HG03039 (cell line): Measurements from ENCODE around the gene TNIP3.

ENCODE experiments used
- ATAC-seq: cut with Tn5 transposase; IDR thresholded peaks from one replicate; pipeline ENCODE4 v1.9.1; 2021; ENCODE audit warnings: mild to moderate bottlenecking, moderate library complexity; ENCODE audit not compliant: unreplicated experiment

The TNIP3 gene

DNA sequence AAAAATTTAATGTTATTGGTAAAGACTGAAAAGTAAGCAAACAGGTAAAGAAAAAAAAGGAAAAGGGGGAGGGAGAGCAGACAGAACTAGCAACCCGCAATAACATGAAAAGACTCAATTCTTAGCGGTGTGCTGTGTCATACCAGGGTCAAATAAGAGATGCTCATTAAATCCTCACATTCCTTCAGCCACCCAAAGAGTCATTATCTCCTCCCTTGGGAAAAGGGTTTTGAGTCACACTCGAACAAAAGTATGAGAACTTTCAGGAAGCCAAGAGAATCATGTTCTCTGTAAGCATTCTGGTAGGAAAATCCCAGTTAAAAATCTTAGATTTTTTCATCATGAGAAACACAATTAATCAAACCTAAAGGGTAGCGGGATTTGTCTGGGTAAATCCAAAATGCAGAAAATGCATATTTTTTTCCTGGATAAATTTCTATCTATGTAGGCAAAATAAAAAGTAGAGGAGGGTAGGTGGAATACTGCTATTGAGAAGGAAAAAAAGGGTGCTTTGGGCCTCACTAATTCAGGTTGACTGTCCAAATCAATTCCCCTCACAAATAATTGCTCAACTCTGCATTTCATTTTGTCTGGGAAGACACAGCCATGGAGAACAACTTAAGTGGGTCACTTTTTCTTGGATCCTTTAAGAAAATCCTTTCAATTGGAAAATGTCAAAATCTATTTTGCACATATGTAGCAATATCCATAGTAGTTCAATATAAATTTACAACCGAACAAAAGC lies 23.2 kb downstream of the TNIP3 start:
- no peak for ATAC-seq

DNA sequence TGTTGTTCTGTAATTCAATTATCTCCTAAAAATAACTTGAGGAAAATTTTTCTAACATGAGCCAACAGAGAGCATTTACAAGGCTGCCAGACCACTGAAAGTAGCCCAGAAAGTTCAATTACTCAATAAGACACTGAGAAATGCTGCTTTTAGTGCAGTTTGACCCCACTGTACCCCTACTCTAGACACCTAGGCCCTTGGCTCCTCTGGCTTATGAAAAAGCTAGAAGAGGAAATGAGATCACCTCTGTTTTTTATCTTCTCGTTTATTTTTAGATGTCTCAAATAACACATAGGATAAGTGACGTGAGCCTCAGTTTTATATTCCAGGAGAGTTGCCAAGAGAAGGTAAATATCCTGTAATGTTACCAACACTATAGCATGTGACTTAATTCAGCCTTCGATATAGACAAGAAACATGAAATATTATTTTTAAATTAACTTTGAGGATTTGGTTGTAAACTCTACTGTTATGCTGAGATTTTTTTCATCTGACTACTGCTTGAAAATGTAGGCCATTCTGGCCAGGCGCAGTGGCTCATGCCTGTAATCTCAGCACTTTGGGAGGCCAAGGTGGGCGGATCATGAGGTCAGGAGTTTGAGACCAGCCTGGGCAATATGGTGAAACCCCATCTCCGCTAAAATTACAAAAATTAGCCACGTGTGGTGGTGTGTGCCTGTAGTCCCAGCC lies 24.4 kb downstream of the TNIP3 start:
- peak; percentile 68 for ATAC-seq

DNA sequence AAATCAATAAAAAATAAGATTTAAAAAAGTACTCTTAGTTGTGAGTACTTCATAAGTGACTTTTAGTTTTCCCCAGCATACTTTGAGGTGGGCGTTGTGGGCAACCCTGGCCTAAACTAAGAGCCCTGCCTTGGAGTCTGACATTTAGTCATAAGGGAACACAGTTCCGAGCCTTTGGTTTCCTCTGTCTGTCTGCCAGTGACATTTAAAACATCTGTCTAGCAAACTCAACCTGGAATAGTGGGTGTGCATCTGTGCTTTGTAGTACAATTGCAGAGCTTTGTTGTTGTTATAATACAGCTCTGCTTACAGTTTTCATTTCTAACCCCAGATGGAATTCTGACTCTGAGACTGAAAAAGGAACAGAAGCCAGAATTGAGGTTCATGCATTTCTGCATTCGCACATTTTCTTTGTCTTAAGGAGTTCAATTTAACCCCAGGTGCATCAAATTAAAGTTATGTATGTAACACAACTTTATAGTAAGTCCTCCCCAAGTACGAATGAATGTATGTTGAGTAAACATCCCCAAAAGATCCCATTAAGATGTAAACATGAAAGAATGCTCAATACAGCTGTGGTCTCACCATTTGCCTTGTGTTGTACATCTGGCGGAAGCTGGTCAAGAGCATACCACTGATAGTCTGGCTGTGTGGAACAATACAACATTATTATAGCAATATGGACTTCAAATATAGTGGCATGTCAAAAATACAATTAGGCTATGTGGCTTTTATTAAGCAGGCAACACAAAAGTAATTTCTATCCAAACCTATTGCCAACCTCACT lies 25.9 kb downstream of the TNIP3 start:
- peak; percentile 52 for ATAC-seq

DNA sequence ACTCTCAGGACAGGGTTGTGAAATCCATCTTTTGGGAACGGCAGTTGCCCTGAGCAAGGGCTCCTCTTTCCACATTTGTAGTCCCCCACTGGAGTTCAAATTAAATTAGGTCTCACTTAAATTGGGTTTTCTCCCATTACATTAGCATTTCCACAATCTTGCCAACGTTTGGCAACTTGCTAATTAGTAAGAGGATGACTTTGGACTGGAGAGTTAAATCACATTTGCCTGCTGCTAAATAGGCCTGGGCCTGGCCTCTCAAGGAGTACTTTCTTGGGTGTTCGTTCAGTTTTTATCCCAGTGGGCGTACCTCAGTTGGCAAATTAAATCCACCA lies 33.8 kb downstream of the TNIP3 start:
- ATAC-seq = no peak

DNA sequence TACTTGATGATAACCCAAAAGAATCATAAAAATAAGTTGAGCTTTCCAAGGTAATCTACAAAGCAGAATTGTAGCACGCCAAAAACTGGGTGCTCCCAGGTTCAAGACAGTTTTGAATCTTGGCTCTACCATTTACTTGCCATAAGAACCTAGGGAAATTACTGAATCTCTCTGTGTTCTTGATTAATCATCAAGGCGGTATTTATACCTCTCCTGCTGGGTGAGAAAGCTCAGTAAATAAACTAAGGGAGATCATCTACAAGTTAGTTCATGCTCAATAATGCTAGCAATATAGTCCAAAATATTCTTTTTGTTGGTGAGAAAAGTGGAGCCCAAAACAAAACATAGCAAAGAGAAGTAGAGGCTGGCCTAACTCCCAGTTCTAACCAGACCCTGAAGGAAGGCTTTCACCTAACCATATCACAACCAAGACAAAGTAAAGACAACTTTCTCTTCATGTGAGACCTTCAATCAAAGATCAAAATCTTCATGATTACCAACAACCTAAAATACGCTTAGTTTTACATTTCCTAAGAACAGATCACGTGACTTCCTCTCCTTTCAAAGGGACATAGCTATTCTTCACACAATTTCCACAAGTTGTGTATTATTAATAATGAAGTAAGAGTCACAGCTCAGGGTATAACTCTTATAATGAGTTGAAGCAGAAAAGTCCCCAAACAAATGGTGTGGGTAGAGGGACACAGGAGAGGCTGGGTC lies 34.4 kb downstream of the TNIP3 start:
- no peak for ATAC-seq

DNA sequence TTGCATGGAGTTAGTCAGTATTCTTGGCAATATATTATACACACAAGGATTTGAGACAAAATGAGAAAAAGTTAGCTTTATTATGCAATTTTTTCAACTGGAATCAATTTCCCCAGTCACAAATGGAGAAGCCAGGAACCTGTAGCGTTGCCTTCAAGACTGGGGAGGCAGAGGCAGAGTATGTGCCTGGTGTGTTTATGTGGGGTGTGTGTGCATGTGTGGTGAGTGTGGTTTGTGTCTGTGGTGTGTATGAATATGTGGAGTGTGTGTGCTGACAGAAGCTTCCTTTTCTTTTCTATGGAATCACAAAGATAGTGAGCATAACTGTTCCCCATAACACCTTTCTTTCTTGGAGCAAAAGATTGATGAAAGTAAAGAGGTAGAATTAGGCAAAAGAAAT lies 37.0 kb downstream of the TNIP3 start:
- no peak for ATAC-seq

DNA sequence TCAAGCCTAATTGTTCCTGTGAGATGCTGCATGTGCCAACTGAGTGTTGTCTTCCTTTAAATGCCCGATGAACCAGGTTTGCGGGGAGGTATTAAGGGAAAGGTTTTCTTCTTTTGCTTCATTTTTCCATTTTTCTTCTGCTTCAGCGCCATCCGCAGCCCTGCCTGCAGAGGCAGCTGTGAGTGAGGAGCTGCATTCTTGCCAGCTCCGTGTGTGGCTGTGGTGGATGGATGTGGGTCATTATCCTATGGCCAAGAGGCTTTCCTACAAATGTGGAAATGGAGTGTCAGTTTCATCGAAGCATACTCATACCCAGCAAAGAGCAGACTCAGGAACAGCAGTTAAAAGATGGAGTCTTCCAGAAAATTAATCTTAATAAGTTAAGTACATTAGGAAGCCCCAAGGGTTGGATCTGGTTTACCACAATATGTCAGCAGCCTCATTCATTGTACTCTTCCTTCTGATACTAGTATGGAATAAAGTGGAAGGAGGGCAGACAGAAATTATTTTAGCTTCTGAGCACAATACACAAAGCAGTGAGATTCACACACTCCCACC lies 37.6 kb downstream of the TNIP3 start:
- ATAC-seq = no peak

DNA sequence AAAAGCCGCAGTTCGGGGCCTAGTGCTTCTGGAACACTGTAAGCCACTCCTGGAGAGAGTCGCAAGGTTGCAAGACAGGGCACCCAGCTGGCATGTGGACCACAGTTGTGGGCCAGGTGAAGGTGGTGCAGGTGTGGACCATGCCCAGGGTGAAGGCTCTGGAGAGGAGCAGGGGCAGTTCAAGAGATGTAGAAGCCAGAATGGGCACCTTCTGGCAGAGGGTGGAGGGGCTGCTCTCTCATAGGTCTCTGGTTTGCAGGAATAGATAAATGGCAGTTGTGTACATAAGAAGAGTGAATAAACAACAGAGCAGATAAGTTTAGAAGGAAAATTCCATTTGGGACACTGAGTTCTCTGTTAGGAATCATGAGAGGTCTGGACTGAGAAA lies 38.6 kb downstream of the TNIP3 start:
- no peak for ATAC-seq

DNA sequence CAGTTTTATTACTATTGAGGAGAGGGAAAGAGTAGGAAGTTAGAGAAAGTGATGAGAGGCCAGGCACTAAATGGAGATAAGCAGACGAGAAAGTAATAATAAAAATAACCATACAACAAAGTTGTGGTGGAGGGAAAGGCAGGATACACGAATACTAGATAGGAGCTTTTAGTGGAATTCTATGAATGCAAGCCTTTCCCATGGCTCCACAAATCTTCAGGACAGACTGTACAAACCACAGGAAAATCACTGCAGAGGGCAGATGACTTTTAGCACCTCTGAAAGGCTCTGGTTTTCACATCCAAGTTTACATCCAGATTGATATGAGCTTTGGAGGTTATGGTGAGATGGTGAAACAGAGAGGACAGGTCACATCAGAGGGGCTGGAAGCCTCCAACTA lies 41.5 kb downstream of the TNIP3 start:
- ATAC-seq = no peak

DNA sequence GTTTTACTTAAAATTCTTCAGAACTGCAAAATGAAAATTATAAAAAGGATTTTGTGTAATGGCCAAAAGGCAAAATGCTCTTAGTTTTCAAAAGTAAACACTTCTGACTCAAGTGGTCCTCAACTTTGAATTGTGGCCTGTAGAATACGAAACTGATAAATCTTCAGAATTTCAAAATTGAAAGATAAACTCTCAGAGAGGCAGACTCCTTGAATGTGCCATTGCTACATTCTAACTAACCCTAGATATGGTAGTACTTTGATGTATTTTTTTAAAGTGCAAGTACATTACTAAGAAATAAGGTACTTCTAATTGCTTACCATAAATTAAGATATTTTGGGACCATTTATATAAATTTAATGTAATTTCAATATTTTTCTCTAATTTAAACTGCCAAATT lies 44.4 kb downstream of the TNIP3 start:
- ATAC-seq = no peak

DNA sequence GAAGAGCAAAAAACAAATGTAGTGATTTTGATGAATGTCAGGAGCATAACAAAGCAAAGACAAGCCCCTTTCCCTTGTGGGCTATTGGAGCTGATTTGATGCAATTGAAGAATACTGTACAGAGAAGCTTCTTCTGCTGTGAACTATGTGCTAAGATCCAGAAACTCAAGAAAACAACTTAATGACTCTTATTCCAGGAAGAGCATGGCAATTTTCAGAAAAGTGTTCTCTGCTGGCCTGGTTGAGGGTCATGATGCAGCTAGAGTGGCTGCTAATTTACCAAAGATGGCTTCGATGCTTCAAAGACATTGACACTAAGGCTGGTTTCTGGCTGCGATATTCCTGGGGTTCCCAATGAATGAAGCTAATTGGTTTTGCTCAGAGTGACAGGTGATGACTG lies 45.8 kb downstream of the TNIP3 start:
- ATAC-seq = no peak

DNA sequence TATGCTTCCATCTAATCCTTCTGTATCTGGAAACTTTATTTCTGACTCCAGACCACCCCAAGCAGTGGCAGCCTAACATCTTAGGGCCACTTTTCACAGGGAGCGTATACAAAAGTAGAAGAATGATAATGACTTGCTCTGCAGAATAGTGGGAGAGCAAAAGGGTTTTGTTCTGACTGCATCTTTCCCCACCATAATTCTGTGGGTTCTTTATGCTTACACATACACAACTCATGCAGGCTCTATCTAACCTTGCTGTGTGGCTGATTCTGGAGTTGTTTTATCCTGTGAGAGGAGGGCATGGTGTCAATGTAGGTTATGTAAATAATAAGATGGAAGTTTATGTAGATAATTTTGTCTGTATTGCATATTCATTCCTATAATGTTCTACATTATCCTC lies 49.4 kb downstream of the TNIP3 start:
- no peak for ATAC-seq

DNA sequence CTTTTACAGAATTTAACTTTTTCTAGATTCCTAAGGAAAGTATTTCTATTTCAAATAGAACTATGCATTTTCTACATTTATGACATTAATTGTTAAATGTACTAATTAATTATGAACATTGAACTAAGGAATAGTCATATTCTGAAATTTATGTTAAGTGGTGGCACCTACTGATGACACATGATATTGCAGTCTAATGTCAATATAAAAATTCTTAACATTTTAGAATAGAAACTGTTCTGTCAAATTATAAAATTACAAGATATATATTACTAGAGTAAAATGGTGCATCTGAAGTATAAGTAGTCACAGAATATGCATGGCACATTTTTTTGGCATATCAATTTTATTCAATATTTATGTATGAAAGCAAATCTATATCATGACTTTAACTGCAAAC lies 51.6 kb downstream of the TNIP3 start:
- no peak for ATAC-seq

DNA sequence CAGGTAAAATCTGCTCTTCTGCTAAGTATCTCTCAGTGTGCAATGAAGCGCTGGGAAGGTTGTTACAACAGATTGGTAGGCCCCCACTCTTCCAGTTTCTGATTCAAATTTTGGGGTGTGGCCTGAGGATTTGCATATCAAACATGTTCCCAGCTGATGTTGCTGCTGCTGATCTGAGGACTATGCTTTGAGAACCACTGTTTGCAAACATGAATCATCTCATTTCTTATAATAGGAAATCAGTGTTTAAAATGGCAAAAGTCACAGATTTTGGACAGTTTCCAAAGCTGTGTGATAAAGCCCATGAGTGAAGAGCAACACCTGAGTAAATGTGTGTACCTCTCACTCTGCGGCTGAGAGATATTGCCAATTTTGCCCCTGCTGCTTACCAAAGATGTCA lies 55.6 kb downstream of the TNIP3 start:
- no peak for ATAC-seq

DNA sequence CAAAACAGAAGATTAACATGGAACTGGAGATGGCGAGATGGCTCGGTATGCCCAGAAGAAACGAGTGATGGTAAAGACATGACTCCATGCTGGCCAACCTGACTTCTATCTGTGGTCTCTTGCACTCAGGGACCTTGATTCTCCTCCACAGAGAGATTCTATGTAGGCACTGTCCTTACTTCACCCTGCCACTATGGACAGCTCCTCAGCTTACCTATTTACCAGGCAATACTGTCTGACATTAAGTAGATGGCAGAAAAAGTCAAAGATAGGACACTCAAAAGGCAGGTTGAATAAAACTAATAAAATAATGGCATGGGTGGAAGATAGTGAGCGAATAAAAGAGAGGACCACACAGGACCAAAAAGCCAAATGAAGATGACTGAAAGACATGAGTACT lies 56.6 kb downstream of the TNIP3 start:
- ATAC-seq = no peak

DNA sequence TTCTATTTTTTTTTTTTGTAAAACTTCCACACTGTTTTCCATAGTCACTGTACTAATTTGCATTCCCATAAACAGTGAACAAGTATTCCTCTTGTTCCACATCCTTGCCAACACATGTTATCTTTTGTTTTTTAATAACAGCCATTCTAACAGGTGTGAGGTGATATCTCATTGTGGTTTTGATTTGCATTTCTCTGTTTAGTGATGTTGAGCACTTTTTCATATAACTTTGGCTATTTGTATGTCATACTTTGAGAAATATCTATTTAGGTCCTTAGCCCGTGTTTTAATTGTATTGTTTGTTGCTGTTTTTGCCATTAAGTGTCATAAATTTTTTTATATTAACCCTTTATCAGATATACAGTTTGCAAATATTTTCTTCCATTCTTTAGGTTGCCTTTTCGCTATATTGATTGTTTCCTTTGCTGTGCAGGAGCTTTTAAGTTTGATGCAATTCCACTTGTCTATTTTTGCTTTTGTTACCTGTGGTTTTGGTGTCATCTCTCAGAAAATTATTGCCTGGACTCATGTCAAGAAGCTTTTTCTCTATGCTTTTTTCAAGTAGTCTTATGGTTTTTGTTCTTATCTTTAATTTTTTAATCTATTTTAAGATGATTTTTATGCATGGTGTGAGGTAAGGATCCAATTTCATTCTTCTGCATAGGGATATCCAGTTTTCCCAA lies 63.9 kb downstream of the TNIP3 start:
- no peak for ATAC-seq

DNA sequence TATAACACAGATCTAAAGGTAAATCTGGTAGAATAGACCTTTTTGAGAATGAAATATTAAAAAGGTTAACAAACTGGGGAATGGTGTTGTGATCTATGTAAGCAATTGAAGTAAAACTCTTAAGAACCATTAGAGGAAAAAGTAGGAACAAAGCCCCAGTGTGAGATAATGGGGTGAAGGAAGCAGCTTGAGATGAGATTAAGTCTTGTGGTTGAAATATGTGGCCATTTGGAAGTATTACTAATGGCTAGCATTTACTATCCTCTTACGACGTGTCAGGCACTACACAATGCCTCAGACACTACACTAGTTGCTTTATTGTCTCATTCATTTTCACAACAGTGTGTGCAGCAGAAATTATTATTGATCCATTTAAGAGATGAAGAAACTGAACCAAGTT lies 65.9 kb downstream of the TNIP3 start:
- no peak for ATAC-seq

DNA sequence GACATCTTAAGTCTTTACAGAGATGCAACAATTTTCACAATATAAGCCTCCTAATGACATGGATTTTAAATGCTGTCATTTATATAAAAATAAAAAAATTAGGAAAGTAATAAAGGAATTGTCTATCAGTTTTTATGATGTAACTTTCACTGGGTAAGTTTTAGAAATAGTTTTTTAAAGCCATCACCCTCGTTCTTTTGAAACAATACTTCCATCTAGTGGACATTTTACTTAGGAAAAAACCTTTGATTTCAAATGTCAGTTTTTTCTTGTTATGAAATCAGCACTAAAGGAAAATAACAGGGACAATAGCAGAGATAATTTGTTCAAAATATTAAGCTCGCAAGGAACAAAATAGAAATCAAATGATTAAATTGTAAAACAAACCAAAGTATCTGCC lies 67.5 kb downstream of the TNIP3 start:
- no peak for ATAC-seq

DNA sequence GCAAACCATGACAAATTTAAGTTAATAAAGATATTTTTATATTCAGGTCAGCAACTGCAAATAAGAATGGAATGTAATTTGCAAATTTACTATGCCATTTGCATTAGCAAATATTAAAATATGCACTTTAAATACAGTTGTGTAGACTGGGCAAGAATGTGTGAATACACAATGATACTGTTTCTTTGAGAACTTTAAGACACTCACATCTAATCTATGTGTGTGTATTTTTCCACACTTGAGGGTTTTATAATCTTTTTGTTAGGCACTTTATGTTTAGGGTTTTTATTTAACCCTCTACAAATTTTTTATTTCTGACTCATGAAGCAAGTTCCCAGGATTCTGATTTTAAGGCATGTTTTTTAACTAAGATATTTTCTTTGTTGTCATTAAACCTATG lies 67.9 kb downstream of the TNIP3 start:
- no peak for ATAC-seq

DNA sequence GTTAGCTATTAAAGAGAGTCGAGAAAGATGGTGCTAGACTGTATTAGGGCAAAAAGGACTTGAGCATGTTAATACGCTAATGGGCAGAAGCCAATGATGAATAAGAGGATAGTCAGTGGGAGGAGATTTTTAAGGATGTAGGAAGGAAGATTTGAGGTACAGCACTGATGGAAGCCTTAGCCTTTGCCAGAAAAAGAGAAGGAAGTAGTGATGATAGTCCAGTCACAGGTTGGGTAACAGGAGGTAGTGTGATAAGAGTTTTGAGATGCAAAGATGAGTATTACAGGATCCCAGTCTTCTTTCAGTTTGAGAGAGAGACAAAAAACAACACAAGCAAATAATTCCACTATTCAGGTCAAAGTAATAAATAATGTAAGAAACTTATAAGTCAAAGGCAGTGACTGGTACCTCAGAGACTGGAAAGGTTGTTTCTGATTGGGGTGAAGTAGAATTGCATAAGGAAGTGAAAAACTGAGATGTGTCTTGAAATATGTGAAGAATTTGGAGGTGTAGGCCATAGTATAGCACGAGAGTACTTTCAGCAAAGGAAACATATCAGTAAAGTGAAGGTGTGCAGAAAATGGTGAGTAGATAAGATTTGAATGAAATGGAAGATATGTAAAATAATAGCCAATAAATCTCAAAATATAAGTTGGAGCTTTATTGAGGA lies 69.7 kb downstream of the TNIP3 start:
- no peak for ATAC-seq
